ENCODE results near the gene PRKCI.

GRCh38 chr3:170309046-170309445, 86.8 kb downstream of the PRKCI start:
- TF ChIP-seq ZNF274 (IDR thresholded peaks at IDR 0.05; ENCODE audit: low read depth, low read length) = no peak
- TF ChIP-seq YY1 (IDR thresholded peaks at IDR 0.05; ENCODE audit: insufficient read depth, insufficient read length) = no peak

Data from NT2/D1 (cell line).